OCI-LY1 (cell line): ENCODE measurements around the gene HLF.

Experiments used
- EZH2 ChIP-seq: fragments of 200-600 bp; sonication (generic), shearing (Covaris generic); IDR thresholded peaks from 2 replicates; pipeline ENCODE4 v1.8.0; 2017; ENCODE audit warnings: borderline replicate concordance, mixed run types, mild to moderate bottlenecking, antibody characterized with exemption, low read length, moderate library complexity, mixed read lengths
- TF ChIP-seq, protein P1 (sequence below): fragments of 200-600 bp; sonication (generic), shearing (Covaris generic); IDR thresholded peaks from 2 replicates; pipeline ENCODE4 v1.5.1; 2017; ENCODE audit warnings: mild to moderate bottlenecking, antibody characterized with exemption, low read length, moderate library complexity, mixed read lengths

DNA sequence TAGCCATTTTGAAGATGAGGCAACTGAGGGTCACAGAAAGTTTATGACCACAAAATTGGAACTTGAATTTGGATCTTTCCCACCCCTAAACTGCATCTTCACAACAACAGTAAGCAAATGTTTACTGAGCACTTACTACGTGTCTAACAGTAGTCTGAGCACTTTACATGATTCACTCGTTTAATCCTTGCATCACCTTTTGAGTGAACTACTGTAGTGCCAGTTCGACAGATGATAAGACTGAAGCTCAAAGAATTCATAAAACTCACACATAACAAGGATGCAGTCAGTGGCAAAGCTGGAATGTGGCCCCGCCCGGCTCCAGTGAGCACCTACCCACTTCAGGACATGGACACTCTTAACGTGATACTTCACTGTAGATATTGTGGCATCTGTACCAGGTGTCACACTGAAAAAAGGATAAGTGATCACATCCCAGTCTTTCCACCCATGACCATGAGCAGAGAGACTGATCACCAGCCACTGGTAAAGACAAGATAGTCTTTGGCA, 36.0 kb upstream of the HLF start:
- TF ChIP-seq, protein P1, sequence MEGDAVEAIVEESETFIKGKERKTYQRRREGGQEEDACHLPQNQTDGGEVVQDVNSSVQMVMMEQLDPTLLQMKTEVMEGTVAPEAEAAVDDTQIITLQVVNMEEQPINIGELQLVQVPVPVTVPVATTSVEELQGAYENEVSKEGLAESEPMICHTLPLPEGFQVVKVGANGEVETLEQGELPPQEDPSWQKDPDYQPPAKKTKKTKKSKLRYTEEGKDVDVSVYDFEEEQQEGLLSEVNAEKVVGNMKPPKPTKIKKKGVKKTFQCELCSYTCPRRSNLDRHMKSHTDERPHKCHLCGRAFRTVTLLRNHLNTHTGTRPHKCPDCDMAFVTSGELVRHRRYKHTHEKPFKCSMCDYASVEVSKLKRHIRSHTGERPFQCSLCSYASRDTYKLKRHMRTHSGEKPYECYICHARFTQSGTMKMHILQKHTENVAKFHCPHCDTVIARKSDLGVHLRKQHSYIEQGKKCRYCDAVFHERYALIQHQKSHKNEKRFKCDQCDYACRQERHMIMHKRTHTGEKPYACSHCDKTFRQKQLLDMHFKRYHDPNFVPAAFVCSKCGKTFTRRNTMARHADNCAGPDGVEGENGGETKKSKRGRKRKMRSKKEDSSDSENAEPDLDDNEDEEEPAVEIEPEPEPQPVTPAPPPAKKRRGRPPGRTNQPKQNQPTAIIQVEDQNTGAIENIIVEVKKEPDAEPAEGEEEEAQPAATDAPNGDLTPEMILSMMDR = no peak
- no peak for TF ChIP-seq EZH2
